Thyroid gland (tissue), 4 donors: Measurements from ENCODE around the gene BRD2. TPM values are rescaled to one million over a fixed set of nuclear protein-coding genes. Genes with fewer than 3 reads are reported as not detected.

Experiments
- DNase-seq, 2 donors: peaks; one replicate each; pipeline ENCODE4 v3.0.0-alpha.2; 2019
- H3K27ac ChIP-seq, 3 donors: fragments of 200-600 bp; sonication (generic); 1 replicate in 2 of 3; 2 replicates in 1 of 3; pipeline ENCODE4 v1.5.1; 2016 to 2019; ENCODE audit warnings: mild to moderate bottlenecking in 1 of 3, moderate library complexity in 1 of 3
- H3K27me3 ChIP-seq: fragments of 200-600 bp; sonication (generic); one replicate; pipeline ENCODE4 v1.5.1; 2019
- H3K36me3 ChIP-seq, 2 donors: fragments of 200-600 bp; sonication (generic); one replicate each; pipeline ENCODE4 v1.5.1; 2016 to 2019
- H3K4me1 ChIP-seq, 2 donors: fragments of 200-600 bp; sonication (generic); one replicate each; pipeline ENCODE4 v1.5.1; 2017 to 2019
- H3K4me3 ChIP-seq, 3 donors: fragments of 200-600 bp; sonication (generic); replicated peaks in 1 of 3; 1 replicate in 2 of 3; 2 replicates in 1 of 3; pipeline ENCODE4 v1.5.1; 2016; ENCODE audit warnings: mild to moderate bottlenecking in 1 of 3
- H3K9me3 ChIP-seq: fragments of 200-600 bp; sonication (generic); one replicate; pipeline ENCODE4 v1.5.1; 2017
- CTCF ChIP-seq, 6 experiments: fragments of 200-600 bp in 3 of 6; fragments of 450-650 bp in 3 of 6; sonication (generic) in 3 of 6; IDR thresholded peaks; one replicate each; pipeline ENCODE4 v1.5.1; 2016 to 2019; ENCODE audit warnings: antibody characterized with exemption in 6 of 6, mild to moderate bottlenecking in 2 of 6, inconsistent platforms in 1 of 6, moderate library complexity in 1 of 6
- POLR2A ChIP-seq, 2 donors: fragments of 450-650 bp; IDR thresholded peaks; one replicate each; pipeline ENCODE4 v1.6.1; 2017; ENCODE audit warnings: antibody characterized with exemption in 2 of 2, mild to moderate bottlenecking in 2 of 2, moderate library complexity in 1 of 2
- WGBS, 2 donors: methylation state at CpG; one replicate each; pipeline ENCODE4 v1.1.5; 2017; 5-methylcytosine and 5-hydroxymethylcytosine counted together
- intact Hi-C: fragments of 100-400 bp; cut with DNase I; formaldehyde crosslinking; loops from one replicate; pipeline ENCODE4 v1.15.1; 2023
- total RNA-seq, 4 donors: library from RNA; depleted of rRNA; stranded (reverse); fragments of >200 nt; gene quantifications; one replicate each; pipeline ENCODE4 v1.2.3, GENCODE V29; 2016

Gene BRD2
- total RNA-seq, 4 donors from 2014 or later, result 206 to 282 (median 238) TPM

GRCh38 chr6:32952817-32953739 is 15.3 kb upstream of the BRD2 start, which contains the start of gene HLA-DMA:
HLA-DMA (minus strand) TSS chr6:32953097; CDS start chr6:32953036, 61 bp downstream.
- peak within 1 kb of the TSS; percentile 45 to 74 (median 67) for H3K27ac ChIP-seq
- H3K36me3 ChIP-seq, result no peaks in the 10 kb centered on the region
- intact Hi-C loops, result no loop called here
- H3K4me1 ChIP-seq, result peaks cover 3 to 9% of the 10 kb centered on the region in 2 donors
- peak; percentile 89 to 91 for DNase-seq
- no peaks in the 10 kb centered on the region for H3K9me3 ChIP-seq
- no peaks in the 10 kb centered on the region for H3K27me3 ChIP-seq
- WGBS, 2 donors, result 31 to 49% methylated on average over 9 to 10 of the region's 10 CpGs
- no peak within 1 kb of the TSS for H3K4me3 ChIP-seq
- TF ChIP-seq POLR2A (IDR thresholded peaks at IDR 0.05), result peak in 1 of 2 donors; percentile 71
- peak; percentile 41 to 83 (median 76) for TF ChIP-seq CTCF (IDR thresholded peaks at IDR 0.05)

- WGBS, 2 donors, result 79 to 86% methylated on average over 4 of the region's 4 CpGs
- TF ChIP-seq POLR2A (IDR thresholded peaks at IDR 0.05), result no peak
- TF ChIP-seq CTCF (IDR thresholded peaks at IDR 0.05), result no peak
- DNase-seq, result no peak
- Histone ChIP-seq H3K36me3 (no peaks in the 10 kb centered on the region), H3K27me3 (no peaks in the 10 kb centered on the region), H3K4me3 (no peak overlapping the region), H3K27ac (peak overlapping the region in 1 of 3 donors; percentile 67), H3K4me1 (peaks cover 3 to 9% of the 10 kb centered on the region in 2 donors), H3K9me3 (no peaks in the 10 kb centered on the region)
- intact Hi-C loops, result no loop called here
Observed at GRCh38 chr6:32953775-32954174, 14.6 kb upstream of the BRD2 start.

- WGBS, 2 donors, result 75 to 94% methylated on average over 4 of the region's 4 CpGs
- Histone ChIP-seq H3K9me3 (no peaks in the 10 kb centered on the region), H3K27me3 (no peaks in the 10 kb centered on the region), H3K4me3 (no peak overlapping the region), H3K27ac (no peak overlapping the region), H3K4me1 (peaks cover 3 to 9% of the 10 kb centered on the region in 2 donors), H3K36me3 (no peaks in the 10 kb centered on the region)
- no peak for DNase-seq
- TF ChIP-seq CTCF (IDR thresholded peaks at IDR 0.05) (no peak), POLR2A (IDR thresholded peaks at IDR 0.05) (no peak)
- intact Hi-C loops, result no loop called here
Observed at GRCh38 chr6:32954267-32954666, 14.1 kb upstream of the BRD2 start.

GRCh38 chr6:32954986-32955802 is 13.2 kb upstream of the BRD2 start:
- intact Hi-C loops, result no loop called here
- Histone ChIP-seq H3K4me1 (peaks cover 3 to 9% of the 10 kb centered on the region in 2 donors), H3K27ac (no peak overlapping the region), H3K27me3 (no peaks in the 10 kb centered on the region), H3K9me3 (no peaks in the 10 kb centered on the region), H3K4me3 (no peak overlapping the region), H3K36me3 (no peaks in the 10 kb centered on the region)
- 25 to 29% methylated on average over 3 of the region's 3 CpGs for WGBS, 2 donors
- TF ChIP-seq POLR2A (IDR thresholded peaks at IDR 0.05) (no peak), CTCF (IDR thresholded peaks at IDR 0.05) (peak in 4 of 6 experiments; percentile 6 to 40 (median 20))
- DNase-seq, result peak in 1 of 2 donors; percentile 27
